GM21723 (cell line): ENCODE data around the gene PCDH9.

Source experiments
- ATAC-seq: cut with Tn5 transposase; IDR thresholded peaks from one replicate; pipeline ENCODE4 v1.9.1; 2021; ENCODE audit warnings: mild to moderate bottlenecking, moderate library complexity; ENCODE audit not compliant: unreplicated experiment

Gene PCDH9

DNA sequence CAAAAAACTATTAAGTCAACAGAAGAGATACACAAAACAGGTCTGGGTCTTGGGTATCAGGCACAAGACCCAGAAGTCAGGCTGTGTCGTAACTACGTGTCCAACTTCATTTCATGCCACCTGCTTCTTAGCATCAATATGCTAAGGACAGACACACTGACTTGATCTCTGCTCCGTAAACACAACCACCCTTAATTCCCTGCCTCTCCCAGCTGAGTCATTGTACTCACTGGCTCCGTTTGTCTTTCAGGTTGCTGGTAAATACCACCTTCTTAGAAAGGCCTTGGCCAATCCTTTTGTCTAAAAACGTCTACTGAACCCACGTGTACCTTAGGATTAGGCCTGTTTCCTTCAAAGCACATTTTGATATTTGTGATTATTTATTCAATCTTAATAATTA, 726.2 kb downstream of the PCDH9 start:
- no peak for ATAC-seq

DNA sequence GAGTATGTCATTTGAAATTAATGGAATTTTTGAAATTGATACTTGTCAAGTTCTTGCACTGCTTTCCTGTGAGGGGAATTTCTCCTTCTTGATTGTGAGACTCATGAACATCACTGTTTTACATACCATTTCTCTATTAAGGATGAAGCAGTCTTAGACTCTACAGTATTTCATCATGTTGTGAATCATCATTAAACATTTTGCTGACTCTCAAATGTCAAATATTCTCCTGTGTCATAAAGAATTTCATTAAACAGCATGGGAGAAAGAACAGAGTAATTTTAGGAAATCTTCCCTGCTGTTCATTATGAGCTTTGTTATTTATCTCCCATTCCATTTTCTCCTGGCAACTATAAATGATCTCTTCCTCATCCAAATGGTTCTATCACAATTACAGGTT, 729.0 kb downstream of the PCDH9 start:
- ATAC-seq = no peak

DNA sequence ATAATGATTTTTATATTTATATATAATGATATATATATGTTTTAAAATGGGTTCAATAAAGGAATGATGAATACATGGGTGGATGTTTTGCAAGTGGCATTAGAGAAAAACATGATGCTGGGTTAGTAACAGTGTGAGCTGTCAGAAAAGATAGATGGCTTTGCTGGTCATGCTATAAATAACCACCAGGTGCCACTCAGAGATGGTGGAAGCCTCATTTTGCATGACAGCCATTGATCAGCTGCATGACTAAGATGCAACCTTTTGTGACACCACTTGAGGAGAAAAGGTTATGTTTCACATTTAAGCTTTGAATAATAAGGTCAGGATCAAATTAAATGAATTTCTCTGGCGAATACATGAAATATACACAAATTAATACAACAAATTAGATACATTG, 737.7 kb downstream of the PCDH9 start:
- ATAC-seq = no peak

GRCh38 chr13:66491251-66491650, 738.9 kb downstream of the PCDH9 start:
- no peak for ATAC-seq

DNA sequence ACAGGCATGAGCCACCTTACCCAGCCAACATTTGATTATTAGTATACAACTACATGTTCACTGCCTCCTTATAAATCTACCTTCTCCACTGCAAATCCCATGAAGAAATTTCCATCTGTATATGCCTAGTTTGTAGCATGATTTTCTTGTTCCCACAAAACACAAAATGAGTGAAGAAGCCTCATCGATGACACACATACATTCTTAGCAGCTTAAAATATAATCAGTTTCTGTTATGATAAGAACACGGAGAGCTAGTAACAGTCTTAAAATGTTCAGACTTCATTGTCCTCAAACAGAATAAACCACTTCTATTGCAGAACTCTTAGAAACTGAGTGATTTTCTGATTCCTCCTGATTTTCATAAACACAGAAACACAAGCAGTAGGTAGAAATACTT, 740.5 kb downstream of the PCDH9 start:
- ATAC-seq = no peak

DNA sequence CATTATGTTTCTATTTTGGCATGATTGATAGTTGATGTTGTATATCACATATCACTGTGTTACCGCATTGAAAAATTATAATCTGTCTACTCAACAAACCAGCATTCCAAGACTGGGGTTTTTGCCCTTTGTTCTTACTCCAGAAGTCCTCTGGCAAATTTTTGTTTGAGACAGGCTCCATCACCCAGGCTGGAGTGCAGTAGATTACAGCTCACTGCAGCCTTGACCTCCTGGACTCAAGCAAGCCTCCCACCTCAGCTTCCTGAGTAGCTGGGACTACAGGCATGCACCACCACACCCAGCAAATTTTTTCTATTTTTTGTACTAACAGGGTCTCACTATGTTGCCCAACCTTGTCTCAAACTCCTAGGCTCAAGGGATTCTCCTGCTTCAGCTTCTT, 741.0 kb downstream of the PCDH9 start:
- ATAC-seq = no peak

- no peak for ATAC-seq
Measured at GRCh38 chr13:66483712-66484111, 746.4 kb downstream of the PCDH9 start.

GRCh38 chr13:66482836-66483235, 747.3 kb downstream of the PCDH9 start:
- ATAC-seq = no peak

DNA sequence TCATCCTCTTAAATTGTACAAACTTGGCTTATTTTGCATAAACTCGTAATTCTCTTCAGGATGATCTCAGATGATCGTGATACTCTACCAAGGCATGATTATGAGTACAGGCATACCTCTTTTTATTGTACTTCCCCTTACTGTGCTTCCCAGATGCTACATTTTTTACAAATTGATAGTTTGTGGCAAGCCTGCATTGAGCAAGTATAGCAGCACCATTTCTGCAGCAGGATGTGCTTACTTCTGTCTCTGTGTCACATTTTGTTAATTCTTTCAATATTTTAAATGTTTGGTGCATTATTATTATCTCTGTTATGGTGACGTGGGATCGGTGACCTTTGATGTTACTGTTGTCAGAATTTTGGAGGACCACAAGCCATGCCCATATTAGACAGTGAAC, 752.3 kb downstream of the PCDH9 start:
- ATAC-seq = no peak

DNA sequence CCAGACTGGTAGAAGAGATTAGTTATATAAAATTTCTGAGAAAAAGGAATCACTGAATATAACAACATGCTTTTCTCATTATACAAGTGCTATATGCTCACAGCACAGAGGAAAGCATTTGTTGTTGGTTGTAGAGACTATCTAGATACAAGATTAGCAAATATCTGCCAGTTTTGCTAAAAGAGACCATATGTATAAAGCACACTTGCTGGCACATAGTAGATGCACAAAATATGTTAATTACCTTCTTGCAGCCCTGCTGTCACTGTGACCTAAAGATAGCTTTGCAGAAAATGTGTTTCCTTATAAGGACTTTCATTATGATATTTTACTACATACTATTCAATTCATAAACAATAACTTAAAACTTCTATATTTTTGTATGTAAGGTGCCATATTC, 755.1 kb downstream of the PCDH9 start:
- no peak for ATAC-seq

DNA sequence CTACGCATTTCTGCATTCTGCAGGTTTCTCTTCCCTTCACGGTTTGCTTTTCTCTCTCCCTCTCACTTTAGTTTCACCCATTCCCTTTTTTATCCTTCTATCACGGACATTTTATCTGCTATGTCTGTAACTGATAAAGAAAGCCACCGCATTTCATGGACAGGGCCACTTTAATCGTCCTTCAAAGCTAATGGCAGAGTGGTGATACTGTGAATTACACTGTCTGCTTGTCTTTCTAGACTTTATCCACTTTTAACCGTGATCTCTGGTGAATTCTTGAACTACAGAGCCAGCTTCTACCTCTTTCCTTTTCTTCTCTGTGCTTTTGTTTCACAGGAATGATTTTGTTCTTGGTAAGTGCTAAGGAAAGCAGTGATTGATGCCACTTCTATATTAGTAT, 760.4 kb downstream of the PCDH9 start:
- no peak for ATAC-seq

- no peak for ATAC-seq
Measured at GRCh38 chr13:66468656-66469055, 761.5 kb downstream of the PCDH9 start.

DNA sequence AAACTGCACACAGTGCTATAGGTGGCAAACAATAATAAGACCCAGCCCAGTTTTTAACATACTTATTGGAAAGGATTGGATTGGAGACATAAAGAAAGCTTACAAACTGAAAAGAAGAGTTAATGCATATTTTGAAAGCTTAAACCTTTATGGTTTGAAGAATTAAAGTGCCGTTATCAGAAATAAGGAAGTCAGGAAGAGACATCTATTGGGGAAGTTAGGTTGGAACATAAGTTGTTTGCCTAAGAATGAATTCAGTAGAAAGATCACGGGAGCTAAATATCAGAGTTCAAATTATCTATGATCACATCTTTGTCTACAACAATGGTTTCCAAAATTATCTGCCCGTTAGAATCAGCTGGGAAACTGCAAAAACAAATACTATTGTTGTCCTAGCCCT, 767.9 kb downstream of the PCDH9 start:
- ATAC-seq = no peak

DNA sequence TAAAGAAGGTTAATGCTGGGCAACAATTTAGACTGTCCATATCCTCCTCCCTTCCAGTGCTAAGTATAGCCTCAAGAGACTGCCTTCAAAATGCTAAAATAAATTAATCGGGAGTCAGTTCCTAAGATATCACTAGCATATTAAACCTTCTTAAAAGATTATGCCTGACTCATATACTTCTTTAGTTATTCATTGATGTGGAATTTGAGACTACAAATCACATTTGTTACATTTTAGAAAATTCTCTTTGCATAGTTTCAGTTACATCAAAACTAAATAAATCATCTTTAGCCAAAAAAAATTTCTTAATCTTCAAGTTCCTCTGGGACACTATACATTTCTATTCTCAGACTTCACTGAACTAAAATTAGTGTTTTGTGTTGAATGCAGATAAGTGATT, 769.1 kb downstream of the PCDH9 start:
- no peak for ATAC-seq

GRCh38 chr13:66459634-66460033, 770.5 kb downstream of the PCDH9 start:
- ATAC-seq = no peak

- no peak for ATAC-seq
Measured at GRCh38 chr13:66459143-66459542, 771.0 kb downstream of the PCDH9 start.

DNA sequence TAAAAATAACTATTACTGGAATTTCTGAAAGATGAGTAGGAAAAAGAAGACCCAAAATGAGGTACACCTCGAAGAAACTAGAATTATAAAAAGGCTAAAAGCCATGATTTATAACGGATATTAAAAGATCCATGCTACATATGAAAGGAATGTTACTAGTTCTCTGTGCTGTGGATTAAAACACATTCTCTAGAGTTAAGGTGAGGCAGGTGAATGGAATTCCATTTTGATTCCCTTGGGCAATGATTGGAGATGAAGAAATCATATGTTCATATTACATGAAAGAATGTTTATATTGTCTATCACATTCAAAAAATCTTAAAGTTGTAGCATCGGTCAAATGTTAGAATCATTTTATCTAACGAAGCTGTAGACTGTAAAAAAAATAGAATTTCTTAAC, 783.7 kb downstream of the PCDH9 start:
- no peak for ATAC-seq

DNA sequence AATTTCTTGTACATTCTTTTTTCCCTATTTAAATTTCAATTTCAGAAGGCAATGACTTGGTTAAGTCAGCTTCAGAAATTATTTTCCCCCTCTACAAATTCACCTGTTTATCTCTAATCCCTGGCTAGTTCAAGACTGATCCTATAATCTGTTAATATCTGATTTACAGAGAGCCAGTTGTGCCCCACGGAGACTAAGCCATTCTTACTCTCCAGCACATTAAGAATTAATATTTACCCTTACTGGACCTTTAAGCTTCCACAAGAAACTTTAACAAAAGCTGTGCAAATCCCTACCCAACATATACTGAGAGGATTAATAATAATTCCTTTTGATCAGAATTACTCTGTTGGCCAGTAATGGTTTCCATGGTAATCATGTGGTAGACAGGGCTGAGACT, 786.2 kb downstream of the PCDH9 start:
- no peak for ATAC-seq

DNA sequence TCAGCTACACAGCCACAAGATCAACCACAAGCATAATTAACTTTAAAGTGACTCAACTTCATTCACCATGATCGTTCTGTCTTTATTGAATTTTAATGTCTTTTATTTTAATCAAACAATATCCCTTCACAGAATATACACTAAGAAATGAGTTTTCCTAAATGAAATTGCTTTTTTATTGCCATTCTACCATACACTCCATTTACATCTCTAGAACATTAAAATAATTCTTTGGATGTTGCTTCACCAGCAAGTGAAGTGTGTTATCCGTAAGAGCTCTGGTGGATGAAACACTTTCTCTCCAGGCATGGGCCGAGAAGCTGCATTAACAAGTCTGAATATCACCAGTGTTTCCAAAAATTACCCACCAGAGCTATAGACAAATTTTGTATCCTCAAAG, 789.2 kb downstream of the PCDH9 start:
- no peak for ATAC-seq

GRCh38 chr13:66430728-66431127, 799.4 kb downstream of the PCDH9 start:
- ATAC-seq = no peak

GRCh38 chr13:66430269-66430668, 799.9 kb downstream of the PCDH9 start:
- no peak for ATAC-seq

DNA sequence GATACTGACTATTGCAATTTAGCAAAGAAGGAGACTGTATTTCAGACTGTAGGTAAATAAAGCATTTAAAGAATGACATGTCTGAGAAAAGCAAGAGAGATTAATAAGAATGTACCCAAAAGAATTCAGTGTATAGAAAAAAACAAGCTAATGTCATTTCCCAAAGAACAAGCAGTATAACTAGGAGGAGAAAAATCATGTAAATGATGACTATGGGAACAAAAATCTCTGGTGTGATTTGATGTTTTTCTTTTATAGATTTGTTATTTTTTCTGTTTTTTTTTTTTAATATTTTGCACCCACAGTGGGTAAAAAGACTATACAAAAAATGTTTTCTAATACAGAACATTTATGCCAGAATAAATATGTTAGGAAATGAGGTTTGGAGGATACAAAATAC, 801.0 kb downstream of the PCDH9 start:
- ATAC-seq = no peak

GRCh38 chr13:66427458-66427861, 802.7 kb downstream of the PCDH9 start:
- no peak for ATAC-seq

- no peak for ATAC-seq
Measured at GRCh38 chr13:66425741-66426140, 804.4 kb downstream of the PCDH9 start.
